ENCODE results near the gene TNKS1BP1. TPM values are rescaled to one million over a fixed set of nuclear protein-coding genes. Genes with fewer than 3 reads are reported as not detected.

Gene TNKS1BP1
- total RNA-seq, 4 donors from 2014 or later = 74.3 to 122 (median 119) TPM

DNA sequence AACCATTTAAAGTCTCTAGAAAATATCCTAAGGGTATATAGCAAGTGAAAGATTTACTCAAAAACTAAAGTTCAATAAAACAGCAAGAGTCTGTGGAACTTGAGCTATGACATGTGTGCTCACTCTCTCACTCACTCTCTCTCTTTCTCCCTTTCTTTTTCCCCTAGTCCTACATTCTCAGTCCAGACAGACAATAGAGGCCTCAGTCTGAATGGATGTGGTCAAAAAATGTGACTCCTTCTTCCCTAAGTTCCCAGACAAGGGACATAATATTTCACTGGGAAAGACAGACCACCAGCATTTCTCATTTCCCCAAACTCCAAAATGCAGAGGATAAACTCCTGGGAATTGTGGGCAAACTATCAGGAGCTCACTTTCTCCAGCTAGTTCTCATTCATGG is 70.1 kb downstream of the TNKS1BP1 start:
- Histone ChIP-seq H3K9me3 (no peaks in the 10 kb centered on the region), H3K27ac (no peak overlapping the region), H3K36me3 (no peaks in the 10 kb centered on the region), H3K4me3 (no peak overlapping the region), H3K27me3 (no peaks in the 10 kb centered on the region), H3K4me1 (peaks cover 0 to 2% (median 0%) of the 10 kb centered on the region in 4 donors)
- no peak for DNase-seq
- in situ Hi-C loops (cut with MboI; ENCODE audit: low pct_ligation_motif_present in 1 of 4, low pct_unique_long_range_greater_than_20kb in 1 of 4, low sequenced_read_pairs in 3 of 4) = loop anchor here in 2 of 4 donors (10.0 to 25.0 kb wide), 3 partner anchors 130 to 417 kb away; no protein-coding TSS in a partner anchor
- intact Hi-C loops (cut with DNase I; ENCODE audit: low total_unique reads) = loop anchor here (5.0 kb wide), 1 partner anchor 137 kb away; no protein-coding TSS in a partner anchor
- TF ChIP-seq, protein P1, sequence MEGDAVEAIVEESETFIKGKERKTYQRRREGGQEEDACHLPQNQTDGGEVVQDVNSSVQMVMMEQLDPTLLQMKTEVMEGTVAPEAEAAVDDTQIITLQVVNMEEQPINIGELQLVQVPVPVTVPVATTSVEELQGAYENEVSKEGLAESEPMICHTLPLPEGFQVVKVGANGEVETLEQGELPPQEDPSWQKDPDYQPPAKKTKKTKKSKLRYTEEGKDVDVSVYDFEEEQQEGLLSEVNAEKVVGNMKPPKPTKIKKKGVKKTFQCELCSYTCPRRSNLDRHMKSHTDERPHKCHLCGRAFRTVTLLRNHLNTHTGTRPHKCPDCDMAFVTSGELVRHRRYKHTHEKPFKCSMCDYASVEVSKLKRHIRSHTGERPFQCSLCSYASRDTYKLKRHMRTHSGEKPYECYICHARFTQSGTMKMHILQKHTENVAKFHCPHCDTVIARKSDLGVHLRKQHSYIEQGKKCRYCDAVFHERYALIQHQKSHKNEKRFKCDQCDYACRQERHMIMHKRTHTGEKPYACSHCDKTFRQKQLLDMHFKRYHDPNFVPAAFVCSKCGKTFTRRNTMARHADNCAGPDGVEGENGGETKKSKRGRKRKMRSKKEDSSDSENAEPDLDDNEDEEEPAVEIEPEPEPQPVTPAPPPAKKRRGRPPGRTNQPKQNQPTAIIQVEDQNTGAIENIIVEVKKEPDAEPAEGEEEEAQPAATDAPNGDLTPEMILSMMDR (IDR thresholded peaks at IDR 0.05) = no peak
- no peak for TF ChIP-seq EP300 (IDR thresholded peaks at IDR 0.05; ENCODE audit: low read depth)
- no peak for TF ChIP-seq POLR2AphosphoS5 (IDR thresholded peaks at IDR 0.05)
- no peak for TF ChIP-seq POLR2A (IDR thresholded peaks at IDR 0.05)

DNA sequence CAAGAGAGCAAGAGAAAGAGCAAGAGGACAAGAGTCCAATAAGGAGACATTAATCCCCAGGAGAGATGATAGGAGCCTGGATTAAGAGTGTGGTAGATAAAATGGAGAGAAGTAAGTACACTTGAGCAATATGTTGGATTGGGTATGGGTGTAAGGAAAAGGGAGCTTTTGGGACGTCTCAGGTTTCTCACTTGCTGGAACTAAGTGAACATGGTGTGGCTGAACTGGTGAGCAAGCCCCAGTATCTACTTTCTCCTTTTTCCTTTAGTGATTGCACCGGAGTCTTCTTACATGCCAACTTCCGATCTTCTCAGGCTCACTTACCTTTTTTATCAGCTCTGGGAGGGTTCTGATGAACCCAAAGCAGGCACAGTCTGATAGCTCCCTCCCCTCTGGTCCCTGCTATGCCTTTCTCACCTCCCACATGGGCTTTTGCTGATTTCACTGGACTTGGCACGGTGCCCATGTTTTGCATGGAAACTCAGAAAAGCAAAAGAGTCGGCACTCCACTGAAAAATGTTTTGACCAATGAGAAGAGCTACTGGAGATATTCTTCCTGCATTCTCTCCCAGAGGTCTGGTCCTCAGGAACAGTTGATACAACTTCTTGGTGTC is 73.2 kb downstream of the TNKS1BP1 start:
- in situ Hi-C loops (cut with MboI; ENCODE audit: low pct_ligation_motif_present in 1 of 4, low pct_unique_long_range_greater_than_20kb in 1 of 4, low sequenced_read_pairs in 3 of 4) (loop anchor here in 2 of 4 donors (10.0 to 25.0 kb wide), 3 partner anchors 127 to 414 kb away; no protein-coding TSS in a partner anchor), intact Hi-C loops (cut with DNase I; ENCODE audit: low total_unique reads) (loop anchor here (5.0 kb wide), 1 partner anchor 134 kb away; no protein-coding TSS in a partner anchor)
- Histone ChIP-seq H3K36me3 (no peaks in the 10 kb centered on the region), H3K27me3 (no peaks in the 10 kb centered on the region), H3K27ac (no peak overlapping the region), H3K4me1 (peaks cover 2 to 5% (median 4%) of the 10 kb centered on the region in 4 donors), H3K4me3 (no peak overlapping the region), H3K9me3 (no peaks in the 10 kb centered on the region)
- 40 to 77% methylated on average over 3 to 5 of the region's 5 CpGs for WGBS, 2 donors (ENCODE audit: low coverage in 1 of 2)
- TF ChIP-seq, protein P1 (IDR thresholded peaks at IDR 0.05) = no peak
- no peak for DNase-seq

DNA sequence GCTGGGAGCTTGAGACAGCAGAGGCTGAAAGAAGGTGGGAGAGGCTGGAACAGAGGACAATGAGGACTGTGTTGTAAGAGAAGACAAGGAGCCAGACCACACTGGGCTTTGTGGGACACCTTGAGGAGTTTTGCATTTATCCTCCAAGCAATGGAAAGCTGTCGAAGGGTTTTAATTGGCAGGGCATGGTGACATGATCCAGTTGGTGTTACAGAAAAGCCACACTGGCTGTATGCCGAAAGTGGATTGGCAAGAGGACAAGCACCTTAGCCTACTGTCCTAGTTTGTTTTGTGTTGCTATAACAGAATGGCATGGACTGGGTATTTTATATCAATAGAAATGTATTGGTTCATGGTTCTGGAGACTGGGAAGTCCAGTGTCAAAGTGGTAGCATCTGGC is 73.7 kb downstream of the TNKS1BP1 start:
- 79 to 91% methylated on average over 2 of the region's 2 CpGs for WGBS, 2 donors (ENCODE audit: low coverage in 1 of 2)
- H3K4me3 ChIP-seq = no peak overlapping the region
- H3K27me3 ChIP-seq = no peaks in the 10 kb centered on the region
- intact Hi-C loops (cut with DNase I; ENCODE audit: low total_unique reads) = loop anchor here (5.0 kb wide), 1 partner anchor 134 kb away; no protein-coding TSS in a partner anchor
- no peak overlapping the region for H3K27ac ChIP-seq
- no peak for DNase-seq
- no peaks in the 10 kb centered on the region for H3K36me3 ChIP-seq
- no peak for TF ChIP-seq POLR2AphosphoS5 (IDR thresholded peaks at IDR 0.05)
- TF ChIP-seq, protein P1 (IDR thresholded peaks at IDR 0.05) = no peak
- TF ChIP-seq EP300 (IDR thresholded peaks at IDR 0.05; ENCODE audit: low read depth) = no peak
- no peak for TF ChIP-seq POLR2A (IDR thresholded peaks at IDR 0.05)
- in situ Hi-C loops (cut with MboI; ENCODE audit: low pct_ligation_motif_present in 1 of 4, low pct_unique_long_range_greater_than_20kb in 1 of 4, low sequenced_read_pairs in 3 of 4) = loop anchor here in 2 of 4 donors (10.0 to 25.0 kb wide), 3 partner anchors 126 to 414 kb away; no protein-coding TSS in a partner anchor
- no peaks in the 10 kb centered on the region for H3K9me3 ChIP-seq
- H3K4me1 ChIP-seq = peaks cover 2 to 5% (median 4%) of the 10 kb centered on the region in 4 donors

Other genes starting within 250 kb of the TNKS1BP1 start
- gene LRRC55, start 143.0 kb downstream of the TNKS1BP1 start, total RNA-seq = under 1 TPM in 2 of 4 donors, not detected in 2; 0.14 to 0.16 TPM
- 1 to 10 TPM in 2 of 4 donors, under 1 TPM in 1, not detected in 1; 0.68 to 2.6 (median 2.1) TPM for gene APLNR, start 87.7 kb downstream of the TNKS1BP1 start, total RNA-seq
- 10 to 100 TPM; 32.0 to 59.4 (median 45.5) TPM for gene SSRP1, start 10.9 kb upstream of the TNKS1BP1 start, total RNA-seq
- gene P2RX3, start 13.4 kb upstream of the TNKS1BP1 start, total RNA-seq = not detected
- gene PRG3, start 56.2 kb upstream of the TNKS1BP1 start, total RNA-seq = not detected
- gene PRG2, start 65.7 kb upstream of the TNKS1BP1 start, total RNA-seq = not detected
- gene SLC43A3, start 102.2 kb upstream of the TNKS1BP1 start, total RNA-seq = 10 to 100 TPM in 3 of 4 donors, 1 to 10 TPM in 1; 6.0 to 35.9 (median 19.4) TPM
- gene RTN4RL2, start 135.6 kb upstream of the TNKS1BP1 start, total RNA-seq = under 1 TPM in 1 of 4 donors, not detected in 3; 0.48 TPM
- gene SLC43A1, start 190.8 kb upstream of the TNKS1BP1 start, total RNA-seq = 10 to 100 TPM in 3 of 4 donors, 1 to 10 TPM in 1; 7.5 to 30.4 (median 15.2) TPM
- gene TIMM10, start 205.8 kb upstream of the TNKS1BP1 start, total RNA-seq = 10 to 100 TPM in 2 of 4 donors, 1 to 10 TPM in 1, not detected in 1; 1.6 to 36.8 (median 34.0) TPM
- gene SMTNL1, start 212.6 kb upstream of the TNKS1BP1 start, total RNA-seq = not detected
- 10 to 100 TPM; 15.3 to 24.3 (median 20.6) TPM for gene UBE2L6, start 242.7 kb upstream of the TNKS1BP1 start, total RNA-seq

All from transverse colon (tissue), 4 donors.